ENCODE data around the gene RAPGEF4.

The RAPGEF4 gene

DNA sequence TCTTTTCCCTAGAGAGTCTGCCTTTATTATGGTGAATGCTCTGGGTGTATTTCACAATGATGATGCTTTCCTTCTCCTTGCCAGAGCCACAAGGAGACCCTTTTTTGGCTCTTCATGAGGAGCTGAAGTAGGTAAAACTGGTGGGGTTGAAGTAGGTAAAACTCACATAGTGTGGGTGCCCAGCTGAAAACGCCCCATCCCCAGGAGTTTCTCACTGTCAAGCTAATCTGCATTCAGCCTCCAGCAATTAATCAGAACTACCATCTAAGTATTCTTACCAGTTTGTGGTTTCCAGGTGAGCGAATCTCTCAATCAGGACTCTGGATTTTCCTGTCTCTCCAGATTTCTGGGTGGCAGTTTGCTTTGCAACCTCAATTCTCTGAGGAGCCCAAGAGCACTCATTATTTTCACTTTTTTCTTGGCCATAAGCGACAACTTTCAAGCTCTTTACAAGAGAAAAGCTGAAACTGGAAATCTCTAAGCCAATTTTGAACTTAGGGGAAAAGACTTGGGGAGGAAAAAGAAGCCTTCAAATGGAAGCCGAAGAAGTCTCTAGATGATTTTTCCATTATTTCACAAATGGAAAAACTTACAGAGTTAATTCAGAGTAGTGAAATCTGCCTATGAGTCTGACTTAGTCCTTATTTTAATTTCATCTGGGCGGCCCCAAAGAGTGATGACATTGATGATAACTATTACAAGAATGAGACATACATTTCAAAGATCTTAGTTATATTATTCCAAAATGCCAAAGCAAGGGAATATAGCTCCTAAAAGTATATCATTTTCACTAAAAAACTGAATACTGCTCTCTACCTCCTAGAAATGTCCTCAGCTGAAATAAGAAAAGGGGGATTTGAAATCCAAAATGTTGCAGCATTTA lies 218.6 kb downstream of the RAPGEF4 start:
- no peak overlapping the region for H3K4me3 ChIP-seq (ENCODE audit: low read depth, low read length)
- TF ChIP-seq, protein P1, sequence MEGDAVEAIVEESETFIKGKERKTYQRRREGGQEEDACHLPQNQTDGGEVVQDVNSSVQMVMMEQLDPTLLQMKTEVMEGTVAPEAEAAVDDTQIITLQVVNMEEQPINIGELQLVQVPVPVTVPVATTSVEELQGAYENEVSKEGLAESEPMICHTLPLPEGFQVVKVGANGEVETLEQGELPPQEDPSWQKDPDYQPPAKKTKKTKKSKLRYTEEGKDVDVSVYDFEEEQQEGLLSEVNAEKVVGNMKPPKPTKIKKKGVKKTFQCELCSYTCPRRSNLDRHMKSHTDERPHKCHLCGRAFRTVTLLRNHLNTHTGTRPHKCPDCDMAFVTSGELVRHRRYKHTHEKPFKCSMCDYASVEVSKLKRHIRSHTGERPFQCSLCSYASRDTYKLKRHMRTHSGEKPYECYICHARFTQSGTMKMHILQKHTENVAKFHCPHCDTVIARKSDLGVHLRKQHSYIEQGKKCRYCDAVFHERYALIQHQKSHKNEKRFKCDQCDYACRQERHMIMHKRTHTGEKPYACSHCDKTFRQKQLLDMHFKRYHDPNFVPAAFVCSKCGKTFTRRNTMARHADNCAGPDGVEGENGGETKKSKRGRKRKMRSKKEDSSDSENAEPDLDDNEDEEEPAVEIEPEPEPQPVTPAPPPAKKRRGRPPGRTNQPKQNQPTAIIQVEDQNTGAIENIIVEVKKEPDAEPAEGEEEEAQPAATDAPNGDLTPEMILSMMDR (IDR thresholded peaks at IDR 0.05; ENCODE audit: borderline replicate concordance, insufficient read depth, low read depth, low read length): no peak

DNA sequence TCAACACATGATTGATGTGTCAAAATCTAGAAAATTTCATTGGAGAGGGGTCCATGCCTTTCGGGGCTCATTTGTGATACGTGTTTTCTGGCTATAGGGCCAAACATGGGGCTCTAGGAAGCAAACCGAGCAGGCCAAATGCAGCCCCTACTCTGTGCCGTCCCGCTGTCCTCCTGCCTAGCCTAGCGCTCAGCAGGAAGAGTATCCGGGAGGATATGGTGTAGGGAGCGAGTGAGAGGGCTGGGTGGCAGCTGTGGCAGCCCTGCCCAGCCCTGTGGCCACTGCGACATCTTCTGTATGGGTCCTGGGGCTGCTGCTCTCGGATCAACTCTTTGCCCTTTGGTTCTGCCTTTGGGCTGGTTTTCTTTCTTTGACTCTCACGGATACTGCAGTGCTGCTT lies 219.9 kb downstream of the RAPGEF4 start:
- TF ChIP-seq, protein P1 (IDR thresholded peaks at IDR 0.05; ENCODE audit: borderline replicate concordance, insufficient read depth, low read depth, low read length): no peak

DNA sequence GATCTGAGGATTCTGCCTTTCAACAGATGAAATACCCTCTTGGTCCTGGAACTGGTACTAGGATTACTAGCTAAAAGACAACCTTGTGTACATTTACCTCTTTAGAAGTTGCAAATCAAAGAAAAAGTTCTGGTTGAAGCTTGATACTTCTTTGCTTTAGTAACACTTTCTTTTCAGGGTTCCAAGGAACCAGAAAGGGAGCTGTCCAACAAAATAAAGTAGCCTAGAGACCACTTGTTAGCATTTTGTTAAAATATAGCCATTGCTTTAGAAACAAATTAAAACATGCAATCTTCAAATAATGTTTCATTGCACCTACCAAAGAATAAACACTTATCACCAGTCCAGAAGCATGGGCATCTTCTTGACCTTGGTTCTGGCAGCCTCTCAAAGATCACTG lies 222.1 kb downstream of the RAPGEF4 start:
- H3K4me3 ChIP-seq (ENCODE audit: low read depth, low read length): no peak overlapping the region
- TF ChIP-seq, protein P1 (IDR thresholded peaks at IDR 0.05; ENCODE audit: borderline replicate concordance, insufficient read depth, low read depth, low read length): no peak

More for the DNA sequence above, 219.9 kb downstream of the RAPGEF4 start:
- H3K4me3 ChIP-seq (ENCODE audit: low read depth, low read length): no peak overlapping the region

DNA sequence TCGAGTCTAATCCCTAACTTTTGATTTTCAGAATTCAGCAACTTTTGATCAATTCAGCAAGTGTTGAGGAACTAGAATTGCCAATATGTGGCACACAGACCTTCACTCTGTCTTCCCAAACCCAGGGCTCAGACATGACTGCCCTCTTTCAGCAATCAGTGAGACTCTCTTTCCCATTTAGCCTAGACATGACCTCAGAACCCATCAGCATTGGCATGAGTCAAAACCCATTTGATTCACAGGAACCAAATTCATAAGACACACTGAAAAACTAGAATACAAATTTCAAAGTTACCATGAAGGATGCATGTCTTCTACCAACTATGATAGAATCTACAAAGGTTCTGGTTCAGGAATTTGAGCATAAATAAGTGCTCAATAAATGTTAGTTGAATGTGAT lies 226.4 kb downstream of the RAPGEF4 start:
- TF ChIP-seq, protein P1 (IDR thresholded peaks at IDR 0.05; ENCODE audit: borderline replicate concordance, insufficient read depth, low read depth, low read length): no peak
- no peak overlapping the region for H3K4me3 ChIP-seq (ENCODE audit: low read depth, low read length)

DNA sequence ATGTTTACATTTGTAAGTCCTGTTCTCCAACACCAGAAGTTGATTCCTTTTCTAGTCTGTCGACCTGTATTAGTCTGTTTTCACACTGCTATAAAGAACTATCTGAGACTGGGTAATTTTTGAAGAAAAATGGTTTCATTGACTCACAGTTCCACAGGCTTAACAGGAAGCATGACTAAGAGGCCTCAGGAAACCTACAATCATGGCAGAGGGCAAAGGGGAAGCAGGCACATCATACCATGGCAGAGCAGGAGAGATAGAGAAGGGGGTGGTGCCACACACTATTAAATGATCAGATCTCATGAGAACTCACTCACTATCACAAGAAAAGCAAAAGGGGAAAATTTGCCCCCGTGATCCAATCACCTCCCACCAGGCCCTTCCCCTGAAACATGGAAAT lies 227.2 kb downstream of the RAPGEF4 start:
- TF ChIP-seq, protein P1 (IDR thresholded peaks at IDR 0.05; ENCODE audit: borderline replicate concordance, insufficient read depth, low read depth, low read length): no peak
- no peak overlapping the region for H3K4me3 ChIP-seq (ENCODE audit: low read depth, low read length)

DNA sequence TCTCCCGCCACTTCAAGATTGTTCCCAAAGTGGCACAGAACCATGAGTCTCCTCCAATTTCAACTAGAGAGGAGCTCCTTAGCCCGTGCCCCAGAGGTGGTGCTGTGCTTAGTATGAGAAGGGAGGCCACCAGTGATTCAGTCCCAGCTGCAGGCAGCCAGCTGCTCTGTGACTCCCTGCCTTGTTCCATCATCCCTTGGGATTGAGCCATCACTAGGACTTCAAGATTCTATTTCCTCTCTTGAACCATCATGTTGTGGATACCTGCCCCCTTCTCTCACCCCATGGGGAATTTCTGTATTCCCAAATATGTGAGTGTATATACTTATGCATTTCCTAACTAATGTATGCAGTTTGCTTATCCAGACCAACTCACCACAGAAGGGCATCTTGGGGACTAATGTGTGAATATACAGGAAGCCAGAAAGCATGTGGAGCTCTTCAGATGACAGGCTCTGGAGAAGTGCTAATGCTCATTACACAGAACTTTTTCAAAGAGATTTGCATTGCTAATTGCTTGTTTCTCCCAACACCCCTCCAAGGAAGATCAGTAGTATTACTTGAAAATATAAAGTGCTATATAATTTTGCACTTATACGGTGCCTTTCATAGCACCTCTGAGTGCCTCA lies 229.0 kb downstream of the RAPGEF4 start:
- TF ChIP-seq, protein P1 (IDR thresholded peaks at IDR 0.05; ENCODE audit: borderline replicate concordance, insufficient read depth, low read depth, low read length): no peak
- no peak overlapping the region for H3K4me3 ChIP-seq (ENCODE audit: low read depth, low read length)

All from GM12875 (cell line).